ENCODE results near the gene CABLES1. TPM values are rescaled to one million over a fixed set of nuclear protein-coding genes. Genes with fewer than 3 reads are reported as not detected.
A peak's percentile ranks its signal among the peaks of the same experiment; 100 is the strongest.
"Not testable (repeated sequence)": the region's sequence is repeated elsewhere in the genome, so short reads cannot be mapped to it uniquely, and the experiment has no call there.

Gene CABLES1
- total RNA-seq (2014; rRNA removed; shearing (Covaris generic)), result 6.2 and 7.8 TPM in 2 replicates

DNA sequence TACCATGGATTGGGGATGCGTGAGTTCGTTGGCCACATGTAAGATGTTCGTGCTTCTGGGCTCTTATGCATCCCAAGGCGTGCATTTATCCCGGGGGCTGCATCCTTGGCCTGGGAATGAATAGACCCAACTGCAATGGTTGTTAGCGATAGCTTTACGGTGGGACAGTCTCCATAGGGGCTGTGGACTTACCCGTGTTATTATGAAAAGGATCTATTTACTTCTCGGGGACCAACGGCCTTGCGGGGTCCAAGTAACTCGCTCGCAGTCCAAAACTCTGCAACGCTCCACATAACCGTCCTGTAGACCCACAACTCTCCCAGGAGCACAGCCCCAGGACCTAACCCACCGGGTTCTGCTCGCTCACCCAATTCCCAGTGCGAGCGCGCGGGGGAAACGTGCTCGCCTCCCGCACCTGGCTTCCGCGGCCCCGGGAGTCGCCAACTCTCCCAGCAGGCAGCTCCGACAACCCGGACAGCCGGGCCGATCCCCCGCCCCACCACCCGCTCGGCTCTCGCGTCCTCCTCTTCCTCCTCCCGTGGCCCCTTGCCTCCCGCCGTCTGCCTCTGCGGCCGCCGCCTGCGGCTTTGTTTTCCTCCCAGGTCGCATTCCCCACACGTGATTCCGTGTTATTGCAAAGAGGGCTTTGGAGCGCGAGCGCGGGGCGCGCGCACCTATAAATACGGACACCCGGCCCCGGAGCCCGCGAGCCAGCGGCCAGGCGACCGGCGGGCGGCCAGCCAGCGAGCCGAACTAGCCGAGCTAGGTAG is at the start of gene CABLES1:
CABLES1 (plus strand) TSS at position 706 of the 770 bp plus-strand sequence. CDS start 278 bp downstream, outside the sequence.
- DNase-seq (ENCODE audit: low read depth), result peak; percentile 70

DNA sequence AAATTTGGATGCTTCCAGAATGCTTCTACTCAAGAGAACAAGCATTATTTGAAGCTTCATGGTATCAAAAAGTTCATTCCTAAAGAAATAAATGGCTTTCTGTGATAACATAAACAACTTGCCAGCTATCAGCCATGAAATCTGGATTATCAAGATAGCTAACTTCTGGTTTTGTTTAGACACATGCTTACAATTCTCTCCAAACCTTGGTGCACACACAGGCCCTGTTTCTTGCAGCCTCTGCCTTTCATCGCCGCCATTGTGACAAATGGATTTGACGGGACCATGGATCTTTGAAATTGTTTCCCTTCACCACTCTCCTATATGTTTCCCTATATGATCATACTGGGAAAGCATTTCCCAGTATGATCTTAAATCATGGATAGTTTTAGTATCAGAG is 47.9 kb upstream of the CABLES1 start:
- no peak for DNase-seq (ENCODE audit: low read depth)

DNA sequence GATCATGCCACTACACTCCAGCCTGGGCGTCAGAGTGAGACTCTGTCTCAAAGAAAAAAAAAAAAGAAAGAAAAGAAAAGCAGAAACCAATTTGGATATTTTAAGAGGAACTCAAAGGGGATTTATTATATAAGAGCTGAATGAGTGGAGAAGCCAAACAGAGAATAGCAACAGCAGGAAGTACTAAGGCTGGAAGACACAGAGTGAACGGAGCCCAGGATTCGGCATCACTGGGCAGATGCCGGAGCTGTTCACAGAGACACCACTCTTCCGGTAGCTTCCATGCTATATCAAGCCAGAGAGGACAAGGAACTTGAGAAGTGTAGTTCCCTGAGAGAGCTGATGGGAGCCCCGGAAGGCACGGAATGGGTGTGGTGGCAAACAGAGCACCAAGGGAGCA is 47.0 kb upstream of the CABLES1 start:
- DNase-seq (ENCODE audit: low read depth), result no peak

DNA sequence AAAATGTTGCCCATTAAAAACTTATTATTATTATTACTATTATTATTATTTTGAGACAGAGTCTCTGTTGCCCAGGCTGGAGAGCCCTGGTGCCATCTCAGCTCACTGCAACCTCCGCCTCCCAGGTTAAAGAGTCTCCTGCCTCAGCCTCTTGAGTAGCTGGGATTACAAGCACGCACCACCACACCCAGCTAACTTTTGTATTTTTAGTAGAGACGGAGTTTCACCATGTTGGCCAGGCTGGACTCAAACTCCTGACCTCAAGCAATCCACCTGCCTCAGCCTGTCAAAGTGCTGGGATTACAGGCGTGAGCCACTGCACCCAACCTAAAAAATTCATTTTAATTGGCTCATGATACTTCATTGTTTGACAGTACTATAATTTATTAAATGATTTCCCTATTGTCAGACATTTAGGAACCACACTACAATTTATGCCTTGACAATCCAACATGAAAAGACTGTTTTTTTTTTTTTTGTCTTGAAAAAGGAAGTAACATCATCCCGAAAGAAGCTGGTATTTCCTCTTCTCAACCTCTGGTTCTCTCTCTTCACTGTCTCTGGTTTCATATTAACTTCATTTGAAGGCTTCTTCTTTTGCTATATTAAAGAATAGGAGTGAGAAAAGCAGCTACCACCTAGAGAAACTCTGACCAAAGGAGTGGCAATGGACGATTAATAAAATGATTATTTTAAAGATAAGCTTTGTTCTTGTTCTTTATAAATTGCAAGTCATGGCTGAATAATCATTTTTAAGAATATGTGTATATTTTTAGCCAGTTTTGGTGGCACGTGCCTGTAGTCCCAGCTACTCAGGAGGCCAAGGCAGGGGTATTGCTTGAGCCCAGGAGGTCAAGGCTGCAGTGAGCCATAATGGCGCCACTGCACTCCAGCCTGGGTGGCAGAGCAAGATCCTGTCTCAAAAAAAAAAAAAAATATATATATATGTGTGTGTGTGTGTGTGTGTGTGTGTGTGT is 44.0 kb upstream of the CABLES1 start:
- not testable (repeated sequence) for DNase-seq (ENCODE audit: low read depth)

- no peak for DNase-seq (ENCODE audit: low read depth)
Measured at GRCh38 chr18:23092121-23092520, 43.2 kb upstream of the CABLES1 start.

DNA sequence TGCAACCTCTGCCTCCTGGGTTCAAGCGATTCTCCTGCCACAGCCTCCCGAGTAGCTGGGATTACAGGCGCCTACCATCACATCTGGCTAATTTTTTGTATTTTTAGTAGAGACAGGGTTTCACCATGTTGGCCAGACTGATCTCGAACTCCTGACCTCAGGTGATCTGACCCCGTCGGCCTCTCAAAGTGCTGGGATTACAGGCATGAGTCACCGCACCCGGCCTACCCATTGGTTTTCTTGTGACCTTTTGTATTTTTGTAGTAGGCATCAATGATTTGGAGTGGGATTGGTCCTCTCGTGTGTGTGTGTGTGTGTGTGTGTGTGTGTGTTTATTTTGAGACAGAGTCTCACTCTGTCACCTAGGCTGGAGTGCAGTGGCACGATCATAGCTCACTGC is 42.2 kb upstream of the CABLES1 start:
- DNase-seq (ENCODE audit: low read depth), result not testable (repeated sequence)

DNA sequence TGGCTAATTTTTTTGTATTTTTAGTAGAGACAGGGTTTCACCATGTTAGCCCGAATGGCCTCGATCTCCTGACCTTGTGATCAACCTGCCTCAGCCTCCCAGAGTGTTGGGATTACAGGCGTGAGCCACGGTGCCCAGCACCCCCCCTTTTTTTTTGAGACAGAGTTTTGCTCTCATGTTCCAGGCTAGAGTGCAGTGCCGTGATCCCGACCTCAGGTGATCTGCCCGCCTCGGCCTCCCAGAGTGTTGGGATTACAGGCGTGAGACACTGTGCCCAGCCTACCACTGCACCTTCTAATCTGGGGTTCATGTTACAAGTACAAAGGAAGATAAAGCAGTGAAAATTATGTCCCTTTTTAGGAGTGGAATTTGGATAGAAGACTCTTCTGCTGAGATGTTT is 41.5 kb upstream of the CABLES1 start:
- no peak for DNase-seq (ENCODE audit: low read depth)

GRCh38 chr18:23094411-23095190 is 40.7 kb upstream of the CABLES1 start:
- no peak for DNase-seq (ENCODE audit: low read depth)

GRCh38 chr18:23095463-23095862 is 39.8 kb upstream of the CABLES1 start:
- DNase-seq (ENCODE audit: low read depth), result no peak

DNA sequence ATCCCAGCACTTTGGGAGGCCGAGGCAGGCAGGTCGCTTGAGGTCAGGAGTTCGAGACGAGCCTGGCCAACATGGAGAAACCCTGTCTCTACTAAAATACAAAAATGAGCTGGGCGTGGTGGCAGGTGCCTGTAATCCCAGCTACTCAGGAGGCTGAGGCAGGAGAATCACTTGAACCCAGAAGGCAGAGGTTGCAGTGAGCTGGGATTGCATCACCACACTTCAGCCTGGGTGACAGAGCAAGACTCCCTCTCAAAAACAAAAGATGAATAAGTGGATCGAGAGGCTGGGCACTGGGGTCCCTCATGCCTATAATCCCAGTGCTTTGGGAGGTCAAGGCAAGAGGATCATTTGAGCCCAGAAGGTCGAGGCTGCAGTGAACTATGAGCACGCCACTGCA is 38.3 kb upstream of the CABLES1 start:
- not testable (repeated sequence) for DNase-seq (ENCODE audit: low read depth)

- DNase-seq (ENCODE audit: low read depth), result no peak
Measured at GRCh38 chr18:23099621-23100020, 35.7 kb upstream of the CABLES1 start.

DNA sequence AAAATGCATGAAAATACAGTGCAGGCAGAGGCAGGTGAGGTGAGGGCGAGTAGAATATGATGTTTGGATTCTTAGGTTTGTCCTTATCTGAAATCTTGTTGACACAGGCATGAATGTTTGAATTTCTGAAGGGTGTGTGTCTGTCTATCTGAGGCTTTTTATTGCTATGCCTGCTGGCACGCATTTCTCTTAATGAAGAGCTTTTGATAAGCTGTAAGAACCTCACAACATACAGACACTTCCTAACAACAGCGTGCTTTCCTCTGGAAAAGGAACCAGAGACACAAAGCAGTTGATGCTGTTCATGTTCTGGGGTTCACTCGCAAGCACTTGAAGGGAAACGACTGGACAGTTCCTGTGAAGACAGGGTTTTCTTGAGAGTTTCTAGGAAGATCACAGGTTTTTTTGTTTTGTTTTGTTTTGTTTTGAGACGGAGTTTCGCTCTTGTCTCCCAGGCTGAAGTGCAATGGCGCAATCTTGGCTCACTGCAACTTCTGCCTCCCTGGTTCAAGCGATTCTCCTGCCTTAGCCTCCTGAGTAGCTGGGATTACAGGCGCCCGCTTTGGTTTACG is 33.3 kb upstream of the CABLES1 start:
- DNase-seq (ENCODE audit: low read depth), result peak; percentile 6

DNA sequence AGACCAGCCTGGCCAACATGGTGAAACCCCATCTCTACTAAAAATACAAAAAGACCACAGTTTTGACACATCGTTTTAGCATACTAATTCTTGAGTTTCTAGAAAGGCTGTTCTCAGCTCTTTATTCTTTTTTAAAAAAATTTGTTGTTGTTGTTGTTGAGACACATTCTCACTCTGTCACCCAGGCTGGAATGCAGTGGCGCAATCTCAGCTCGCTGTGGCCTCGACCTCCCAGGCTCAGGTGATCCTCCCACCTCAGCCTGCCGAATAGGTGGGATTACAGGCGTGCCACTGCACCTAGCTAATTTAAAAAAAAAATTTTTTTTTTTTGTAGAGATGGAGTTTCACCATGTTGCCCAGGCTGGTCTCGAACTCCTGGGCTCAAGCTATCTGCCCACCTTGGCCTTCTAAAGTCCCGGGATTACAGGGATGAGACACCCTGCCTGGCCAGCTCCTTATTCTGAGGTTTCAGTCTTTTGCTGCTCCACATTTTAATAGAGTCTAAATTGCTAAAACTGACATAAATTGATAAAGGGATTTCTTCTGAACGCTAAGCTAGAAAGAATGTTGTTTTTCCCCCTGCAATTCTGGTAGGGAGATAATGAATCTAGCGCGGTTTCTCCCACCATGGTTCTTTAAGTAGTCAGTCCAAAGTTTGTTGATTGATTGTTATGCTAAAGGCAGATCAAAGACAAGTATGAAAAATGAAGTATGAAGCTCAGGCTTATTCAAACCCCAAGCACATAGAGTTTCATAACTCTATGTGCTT is 32.6 kb upstream of the CABLES1 start:
- DNase-seq (ENCODE audit: low read depth), result no peak

GRCh38 chr18:23103449-23103848 is 31.8 kb upstream of the CABLES1 start:
- DNase-seq (ENCODE audit: low read depth), result no peak

DNA sequence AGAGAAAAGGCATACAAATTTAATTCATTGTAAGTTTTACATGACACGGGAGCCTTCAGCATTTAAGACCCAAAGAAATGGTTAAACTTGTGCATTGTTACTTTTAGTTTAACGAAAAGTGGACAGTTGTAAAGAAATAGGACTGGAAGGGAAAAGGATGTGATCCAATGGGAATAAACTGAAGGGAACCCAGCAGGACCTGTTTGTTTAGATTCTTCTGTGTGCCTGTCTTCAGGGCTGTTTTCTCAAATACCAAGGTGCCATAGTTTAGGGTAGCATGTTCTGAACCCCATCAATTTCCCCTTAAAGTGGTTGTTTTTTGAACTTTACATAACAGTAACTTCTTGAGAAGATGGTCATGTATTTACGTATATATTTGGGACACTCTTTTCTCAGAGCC is 30.3 kb upstream of the CABLES1 start:
- no peak for DNase-seq (ENCODE audit: low read depth)

GRCh38 chr18:23105581-23106219 is 29.6 kb upstream of the CABLES1 start:
- DNase-seq (ENCODE audit: low read depth), result peak; percentile 11

- peak; percentile 92 for DNase-seq (ENCODE audit: low read depth)
Measured at GRCh38 chr18:23106575-23106974, 28.7 kb upstream of the CABLES1 start.

DNA sequence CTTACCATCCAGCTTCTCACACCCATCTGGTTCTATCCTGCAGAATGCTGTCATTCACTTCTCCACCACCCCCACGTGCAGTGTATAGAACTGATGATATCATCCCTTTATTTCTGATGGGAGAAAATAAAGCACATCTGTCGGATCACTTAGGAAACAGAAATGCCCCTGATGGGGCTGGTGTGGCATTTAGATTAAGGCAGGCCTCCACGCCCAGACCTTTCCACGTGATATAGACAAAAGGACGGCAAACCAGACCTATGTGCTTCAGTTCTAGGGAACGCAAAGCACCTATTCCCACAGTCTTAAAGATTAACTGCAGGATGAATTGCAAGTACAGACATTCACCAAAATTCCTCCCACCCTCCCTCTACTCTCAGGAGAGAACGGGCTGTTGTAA is 27.6 kb upstream of the CABLES1 start:
- DNase-seq (ENCODE audit: low read depth), result peak; percentile 13

DNA sequence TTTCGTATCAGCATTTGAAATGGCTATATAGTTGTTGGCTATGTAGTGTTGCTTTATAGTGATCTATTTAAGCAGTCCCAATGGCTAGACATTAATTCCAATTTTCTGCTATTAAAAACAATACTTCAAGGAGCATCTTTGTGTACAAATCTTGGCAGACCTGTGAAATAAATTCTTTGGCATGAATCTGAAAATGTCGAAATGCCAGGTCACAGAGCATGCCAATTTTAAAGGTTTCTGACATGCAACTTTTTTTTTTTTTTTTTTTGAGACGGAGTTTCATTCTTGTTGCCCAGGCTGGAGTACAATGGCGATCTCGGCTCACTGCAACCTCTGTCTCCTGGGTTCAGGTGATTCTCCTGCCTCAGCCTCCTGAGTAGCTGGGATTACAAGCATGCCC is 26.8 kb upstream of the CABLES1 start:
- DNase-seq (ENCODE audit: low read depth), result no peak

DNA sequence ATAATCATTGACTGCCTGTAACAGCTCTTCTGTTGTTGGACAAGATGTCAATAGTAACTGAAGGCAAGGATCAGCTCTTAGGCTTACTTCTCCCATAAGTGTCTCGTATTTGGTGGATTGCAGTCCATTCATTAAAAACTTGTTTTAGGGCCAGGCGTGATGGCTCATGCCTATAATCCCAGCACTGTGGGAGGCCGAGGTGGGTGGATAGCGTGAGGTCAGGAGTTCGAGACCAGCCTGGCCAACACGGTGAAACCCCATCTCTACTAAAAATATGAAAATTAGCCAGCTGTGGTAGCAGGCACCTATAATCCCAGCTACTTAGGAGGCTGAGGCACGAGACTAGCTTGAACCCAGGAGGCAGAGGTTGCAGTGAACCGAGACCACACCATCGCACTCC is 26.1 kb upstream of the CABLES1 start:
- not testable (repeated sequence) for DNase-seq (ENCODE audit: low read depth)

Data from Daoy (cell line).